ENCODE results near the gene BRD7.
"Not testable (repeated sequence)": the region's sequence is repeated elsewhere in the genome, so short reads cannot be mapped to it uniquely, and the experiment has no call there.

BRD7 gene

DNA sequence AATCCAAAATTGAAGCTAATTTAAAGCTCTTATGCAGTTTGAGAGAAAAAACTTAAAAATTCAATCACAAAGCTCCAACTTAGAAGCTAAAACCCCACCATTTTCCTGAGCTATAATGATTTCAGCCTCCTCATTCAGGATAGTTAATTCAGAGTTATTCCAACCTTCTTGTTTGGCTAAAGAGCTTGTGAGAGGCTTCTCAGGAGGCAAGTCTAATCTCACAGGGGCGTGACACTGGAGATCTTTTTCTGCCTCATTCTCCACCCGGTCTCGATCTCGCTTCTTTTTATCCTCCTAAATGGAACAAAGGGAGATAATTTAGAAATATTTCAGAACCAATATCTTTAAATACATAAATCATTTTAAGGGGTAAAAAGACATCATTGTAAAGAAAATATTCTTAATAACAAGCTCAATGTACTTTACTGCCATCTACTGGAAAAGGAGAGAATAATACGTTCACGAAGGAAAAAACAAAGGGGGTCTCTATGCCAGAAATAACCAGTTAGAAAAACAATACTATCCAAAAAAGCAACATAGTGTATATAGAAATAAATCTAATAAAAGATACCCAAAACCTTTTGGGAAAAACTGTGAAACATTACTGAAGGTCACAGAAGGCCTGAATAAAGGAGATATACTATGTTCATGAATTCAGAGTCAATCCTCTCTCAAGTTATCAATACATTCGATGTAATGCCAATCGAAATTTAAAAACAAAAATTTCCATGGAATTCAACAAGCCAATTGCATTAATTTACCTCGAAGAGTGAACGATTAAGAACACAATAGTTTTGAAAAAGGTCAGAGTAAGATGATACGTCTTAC lies 13.9 kb downstream of the BRD7 start:
- no peak for DNase-seq

DNA sequence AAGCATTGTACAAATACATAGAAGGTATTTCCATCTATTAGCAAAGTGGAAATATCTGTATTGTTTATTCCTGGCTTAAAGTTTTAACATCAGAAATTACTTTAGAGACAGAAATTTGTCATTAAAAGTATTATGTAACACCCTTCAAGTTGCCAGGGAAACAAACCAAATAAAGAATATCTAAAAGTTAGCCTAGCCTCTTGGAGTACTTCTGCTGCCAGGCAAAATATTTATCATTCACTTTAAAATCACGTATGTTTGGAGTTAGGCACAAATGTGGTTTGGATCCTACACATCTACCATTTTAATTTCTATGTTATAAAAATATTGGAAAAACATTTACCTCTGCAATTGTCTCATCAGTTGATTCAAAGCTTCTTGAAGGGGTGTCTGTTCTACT lies 14.7 kb downstream of the BRD7 start:
- DNase-seq, result no peak

DNA sequence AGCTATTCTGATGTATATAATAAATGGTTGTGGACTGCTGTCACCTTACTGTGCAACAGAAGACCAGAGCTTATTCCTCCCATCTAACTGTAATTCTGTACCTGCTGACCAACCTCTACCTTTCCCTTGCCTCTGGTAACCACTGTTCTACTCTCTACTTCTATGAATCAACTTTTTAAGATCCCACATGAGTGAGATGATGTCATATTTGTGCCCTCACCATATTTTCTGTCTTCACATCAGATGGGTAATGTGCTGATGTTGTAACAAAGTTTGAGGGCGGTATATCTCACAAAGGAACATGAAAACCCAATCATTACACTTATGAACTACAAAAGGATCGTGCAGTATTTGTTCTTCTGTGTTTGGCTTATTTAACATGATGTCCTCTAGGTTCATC lies 16.8 kb downstream of the BRD7 start:
- no peak for DNase-seq

DNA sequence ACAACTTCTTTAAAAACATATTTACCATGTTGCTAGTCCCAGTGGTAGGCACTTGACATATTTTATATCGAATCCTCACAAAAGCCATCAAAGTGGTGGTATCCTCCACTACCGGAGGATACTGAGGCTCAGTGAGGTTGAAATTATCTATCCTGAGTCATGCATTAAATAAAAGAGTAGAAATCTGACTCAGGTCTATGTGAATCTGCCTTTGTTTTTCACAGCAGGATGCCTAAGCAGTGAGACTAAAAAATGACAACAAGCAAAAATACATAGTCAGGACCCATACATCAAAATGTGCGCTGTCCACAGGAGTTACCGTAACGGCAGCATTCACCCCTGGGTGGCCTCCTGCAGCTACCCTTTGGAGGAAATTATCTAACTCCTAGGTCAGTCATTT lies 17.7 kb downstream of the BRD7 start:
- no peak for DNase-seq

DNA sequence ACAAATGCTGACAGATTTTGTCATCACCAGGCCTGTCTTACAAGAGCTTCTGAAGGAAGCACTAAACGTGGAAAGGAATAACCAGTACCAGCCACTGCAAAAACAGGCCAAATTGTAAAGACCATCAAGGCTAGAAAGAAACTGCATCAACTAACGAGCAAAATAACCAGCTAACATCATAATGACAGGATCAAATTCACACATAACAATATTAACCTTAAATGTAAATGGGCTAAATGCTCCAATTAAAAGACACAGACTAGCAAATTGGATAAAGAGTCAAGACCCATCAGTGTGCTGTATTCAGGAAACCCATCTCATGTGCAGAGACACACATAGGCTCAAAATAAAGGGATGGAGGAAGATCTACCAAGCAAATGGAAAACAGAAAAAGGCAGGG lies 23.6 kb downstream of the BRD7 start:
- not testable (repeated sequence) for DNase-seq

DNA sequence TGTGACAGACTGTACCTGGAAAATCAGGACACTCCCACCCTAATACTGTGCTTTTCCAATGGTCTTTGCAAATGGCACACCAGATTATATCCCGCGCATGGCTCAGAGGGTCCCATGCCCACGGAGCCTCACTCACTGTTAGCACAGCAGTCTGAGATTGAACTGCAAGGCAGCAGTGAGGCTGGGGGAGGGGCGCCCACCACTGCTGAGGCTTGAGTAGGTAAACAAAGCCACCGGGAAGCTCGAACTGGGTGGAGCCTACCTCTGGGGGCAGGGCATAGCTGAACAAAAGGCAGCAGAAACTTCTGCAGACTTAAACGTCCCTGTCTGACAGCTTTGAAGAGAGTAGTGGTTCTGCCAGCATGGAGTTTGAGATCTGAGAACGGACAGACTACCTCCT lies 25.2 kb downstream of the BRD7 start:
- not testable (repeated sequence) for DNase-seq

DNA sequence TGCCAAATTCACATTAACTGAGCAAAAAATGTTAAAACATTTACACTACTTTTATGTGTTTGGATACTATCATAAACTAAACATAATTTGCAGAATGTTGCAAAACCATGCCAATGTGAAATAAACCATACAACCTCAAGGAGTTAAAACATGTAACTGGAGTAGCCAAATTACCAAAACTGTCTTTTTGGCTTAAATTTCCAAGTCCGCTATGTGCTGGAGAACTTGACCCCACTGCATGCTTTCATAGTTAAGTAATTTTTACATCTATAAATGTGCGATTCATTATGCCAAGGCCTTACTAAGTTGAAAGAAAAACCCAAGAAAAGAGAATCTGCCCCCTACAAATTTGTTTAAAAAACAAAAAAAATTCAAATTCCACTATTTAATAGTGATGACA lies 28.2 kb downstream of the BRD7 start:
- DNase-seq, result no peak

DNA sequence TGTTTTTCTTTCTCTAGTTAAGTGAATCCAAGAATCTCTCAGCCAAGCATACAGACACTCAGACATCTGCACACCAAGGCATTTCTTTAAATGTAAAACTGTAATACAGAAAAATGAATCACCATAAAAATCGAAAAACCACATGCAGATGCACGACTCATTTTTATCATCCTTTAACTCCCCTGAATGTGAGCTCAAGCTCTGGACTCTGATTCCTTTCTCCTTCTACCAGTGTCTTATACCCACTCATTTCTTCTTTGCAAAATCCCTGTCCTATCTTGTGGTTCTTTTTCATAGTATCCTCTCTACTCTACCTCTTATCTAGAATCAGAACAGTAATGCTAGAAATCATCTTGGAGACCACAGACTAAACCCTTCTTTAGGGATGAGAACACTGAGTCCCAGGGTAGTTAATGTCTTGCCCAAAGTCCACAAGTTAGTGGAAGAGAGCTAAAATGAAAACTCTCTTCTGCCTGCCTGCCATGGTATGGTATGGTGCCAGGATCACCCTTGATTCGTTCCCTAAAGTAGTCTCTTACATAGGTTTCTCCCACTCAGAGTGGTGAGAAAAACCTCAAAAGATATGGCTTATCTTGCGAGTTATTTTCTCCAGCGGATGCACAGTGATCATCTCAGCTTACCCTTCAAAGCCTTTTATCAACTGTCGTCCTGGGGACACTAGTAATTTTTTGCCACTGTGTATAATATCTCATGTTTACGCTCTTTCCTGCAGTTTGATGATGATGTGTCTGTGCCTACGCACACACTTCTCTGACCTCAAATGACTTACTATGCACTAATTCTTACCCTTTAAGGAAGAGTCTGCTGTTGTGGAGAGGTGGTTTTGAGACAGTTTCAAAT lies 30.2 kb downstream of the BRD7 start:
- DNase-seq, result no peak

DNA sequence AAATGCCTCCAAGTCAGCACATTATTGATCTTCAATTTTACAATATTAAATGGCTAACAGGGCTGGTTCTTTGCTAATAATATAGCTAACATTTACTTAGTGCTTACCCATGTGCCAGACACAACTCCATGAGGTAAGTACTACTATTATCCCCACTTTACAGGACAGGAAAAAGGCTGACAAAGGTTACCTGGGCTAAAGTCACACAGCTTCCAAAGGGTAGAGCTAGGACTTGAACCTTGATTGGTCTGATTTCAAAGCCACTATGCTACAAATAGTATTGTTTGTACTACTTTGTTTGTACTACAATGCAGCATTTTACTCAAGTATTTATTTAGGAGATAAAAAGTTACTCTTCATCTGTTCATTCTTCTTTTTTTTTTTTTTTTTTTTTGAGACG lies 31.9 kb downstream of the BRD7 start:
- no peak for DNase-seq

DNA sequence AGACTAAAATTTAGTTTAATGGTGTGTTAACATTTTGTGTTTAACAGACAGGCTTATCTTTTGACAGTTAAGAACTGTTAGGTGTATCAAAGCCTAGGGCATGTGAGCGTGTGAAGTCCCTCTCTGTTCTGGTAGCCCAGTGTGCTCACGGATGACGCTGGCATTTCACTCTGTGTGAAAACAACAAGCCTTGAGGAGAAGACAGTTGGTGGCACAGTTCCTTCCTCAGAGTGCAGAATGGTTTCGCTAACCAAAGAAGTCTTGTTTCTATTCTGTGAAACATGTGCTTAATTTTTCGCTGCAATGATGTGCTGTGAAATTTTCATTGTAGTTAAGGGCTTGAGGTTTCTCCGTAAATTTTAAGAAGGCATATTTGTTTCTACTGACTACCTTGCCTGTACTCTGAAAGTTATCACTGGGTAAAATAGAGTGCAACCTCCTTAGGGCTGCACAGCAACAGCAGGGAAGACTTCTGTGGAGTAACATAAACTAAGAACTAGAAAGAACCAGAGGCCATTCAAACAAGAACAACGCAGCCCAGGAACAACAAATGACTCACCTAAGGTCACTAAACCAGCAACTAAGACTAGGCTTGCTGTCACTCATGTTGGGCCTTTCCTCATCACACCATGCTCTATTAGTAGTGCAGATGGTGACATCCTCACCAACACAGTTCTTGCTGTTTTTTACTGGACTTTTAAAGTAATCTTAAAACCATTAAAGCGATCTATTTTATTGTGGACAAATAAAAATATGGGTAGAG lies 33.4 kb downstream of the BRD7 start:
- DNase-seq, result no peak

DNA sequence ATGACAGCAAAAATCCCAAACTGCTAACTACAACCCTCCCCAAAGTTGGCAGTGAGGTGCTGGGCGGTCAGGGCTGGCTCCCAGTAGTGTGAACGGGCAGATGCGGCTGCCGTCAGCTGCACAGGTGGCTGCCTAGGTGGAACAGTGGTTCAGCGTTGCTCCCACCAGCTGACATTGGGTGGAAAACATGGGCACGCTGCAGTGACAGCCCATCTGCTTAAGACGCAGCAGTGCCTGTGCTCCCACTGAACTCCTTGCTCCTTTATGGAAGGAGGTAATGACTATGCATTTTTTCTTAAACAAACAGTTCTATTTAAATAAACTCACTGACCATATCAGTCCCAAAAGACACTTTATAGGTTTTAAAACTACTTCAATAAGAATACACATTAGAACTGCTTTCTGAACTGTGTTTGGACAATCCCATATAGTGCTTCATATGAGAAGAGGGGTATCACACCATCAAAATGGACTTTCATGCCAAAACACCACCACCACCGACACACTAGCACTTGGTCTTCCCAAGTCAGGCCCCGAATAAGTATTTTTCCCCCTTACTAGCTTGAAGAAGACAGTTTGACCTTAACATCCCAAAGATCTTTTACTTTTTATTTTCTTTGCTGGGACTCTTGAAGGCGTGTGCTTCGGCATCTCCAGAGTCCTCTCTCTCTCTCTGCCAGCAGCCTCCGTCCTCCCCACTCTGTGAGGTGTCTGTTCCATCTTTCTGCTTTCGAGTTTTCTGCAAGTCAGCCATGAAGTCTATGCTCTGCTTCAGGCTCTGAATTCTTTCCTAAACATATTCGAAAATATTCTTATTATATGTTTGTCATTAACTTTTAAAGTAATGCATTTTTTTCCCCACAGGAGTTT lies 34.4 kb downstream of the BRD7 start:
- no peak for DNase-seq

DNA sequence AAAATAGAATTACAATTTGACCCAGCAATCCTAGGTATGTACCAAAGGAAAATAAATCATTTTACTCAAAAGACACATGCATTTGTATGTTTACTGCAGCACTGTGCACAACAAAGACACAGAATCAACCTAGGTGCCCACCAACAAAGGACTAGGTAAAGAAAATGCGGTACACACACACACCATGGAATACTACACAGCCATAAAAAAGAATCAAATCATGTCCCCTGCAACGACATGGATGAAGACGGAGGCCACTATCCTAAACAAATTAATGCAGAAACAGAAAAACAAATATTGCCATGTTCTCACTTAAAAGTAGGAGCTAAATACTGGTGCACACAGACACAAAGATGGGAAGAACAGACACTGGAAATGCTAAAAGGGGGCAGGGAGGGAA lies 36.2 kb downstream of the BRD7 start:
- DNase-seq, result no peak

DNA sequence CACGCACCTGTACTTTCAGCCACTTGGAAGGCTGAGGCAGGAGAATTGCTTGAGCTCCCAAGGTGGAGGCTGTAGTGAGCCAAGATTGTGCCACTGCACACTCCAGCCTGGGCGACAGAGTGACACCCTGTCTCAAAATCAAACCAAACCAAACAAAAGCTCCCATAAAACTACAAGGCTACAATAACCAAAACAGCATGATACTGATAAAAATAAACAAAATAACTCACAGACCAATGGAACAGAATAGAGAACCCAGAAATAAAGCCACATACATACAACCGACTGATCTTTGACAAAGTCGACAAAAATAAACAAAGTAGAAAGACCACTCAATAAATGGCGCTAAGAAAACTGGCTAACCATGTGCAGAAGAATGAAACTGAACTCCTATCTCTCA lies 37.2 kb downstream of the BRD7 start:
- DNase-seq, result no peak

DNA sequence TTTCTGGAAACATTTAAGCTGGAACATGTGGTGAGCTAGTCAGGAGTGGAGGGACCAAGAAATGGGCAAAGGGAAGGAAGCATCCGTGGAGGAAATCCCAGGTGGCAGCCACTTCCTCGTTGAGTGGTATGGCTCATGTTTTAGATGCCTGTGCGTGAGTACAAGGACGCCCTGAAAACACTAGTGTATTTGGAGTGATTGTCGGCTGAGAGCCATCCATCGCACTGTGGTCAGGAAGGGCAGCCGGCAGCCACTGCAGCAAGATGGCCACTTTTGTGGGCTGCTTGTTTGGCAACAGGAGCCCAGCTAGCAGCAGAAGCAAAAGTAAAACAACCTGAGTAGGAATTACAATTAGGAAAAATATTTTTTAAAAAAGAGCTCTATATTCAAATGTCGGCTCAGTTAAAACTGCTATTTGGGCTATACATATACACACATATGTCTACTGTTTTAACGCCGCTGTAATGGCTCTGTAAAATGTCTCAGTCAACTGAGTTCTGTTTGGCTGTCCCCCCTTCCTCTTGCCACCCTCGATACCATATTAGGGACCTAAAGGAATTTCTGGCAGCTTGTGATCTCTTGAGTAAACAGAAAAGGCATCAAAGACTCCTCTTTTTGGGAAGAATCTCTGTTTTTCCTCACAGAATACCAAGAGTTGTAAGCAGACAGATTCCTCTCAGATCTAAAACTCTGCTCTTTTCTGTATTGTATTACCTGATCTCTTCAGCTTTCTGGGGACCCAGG lies 39.2 kb downstream of the BRD7 start:
- DNase-seq, result no peak

DNA sequence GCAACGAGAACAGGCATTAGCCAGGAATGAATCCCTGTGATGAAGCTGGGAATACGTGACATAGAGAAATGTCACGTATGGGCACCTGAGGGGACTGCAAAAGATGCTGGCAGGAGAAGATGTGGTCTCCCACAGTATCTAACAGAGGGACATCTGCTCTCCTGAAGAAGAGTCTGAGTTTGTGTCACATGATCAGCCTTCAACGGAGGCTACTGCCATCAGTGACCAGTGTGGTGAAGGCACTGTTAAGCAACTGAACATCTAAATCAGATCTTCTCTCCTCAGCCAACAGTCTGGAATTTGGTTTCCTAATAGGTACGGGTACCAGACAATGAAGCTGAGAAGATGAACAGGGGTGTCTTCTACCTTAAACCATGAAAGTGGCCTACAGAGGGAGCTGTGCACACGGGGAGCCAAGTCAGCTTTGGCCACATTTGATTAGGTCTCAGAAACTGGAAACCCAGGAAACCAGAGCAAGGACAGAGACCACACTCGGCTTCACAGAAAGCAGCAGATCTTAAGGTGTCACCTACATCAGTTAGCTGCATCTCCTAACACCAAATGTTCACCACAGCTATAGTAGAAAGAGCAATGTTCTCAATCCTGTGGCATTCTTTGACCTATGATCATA lies 41.8 kb downstream of the BRD7 start:
- no peak for DNase-seq

DNA sequence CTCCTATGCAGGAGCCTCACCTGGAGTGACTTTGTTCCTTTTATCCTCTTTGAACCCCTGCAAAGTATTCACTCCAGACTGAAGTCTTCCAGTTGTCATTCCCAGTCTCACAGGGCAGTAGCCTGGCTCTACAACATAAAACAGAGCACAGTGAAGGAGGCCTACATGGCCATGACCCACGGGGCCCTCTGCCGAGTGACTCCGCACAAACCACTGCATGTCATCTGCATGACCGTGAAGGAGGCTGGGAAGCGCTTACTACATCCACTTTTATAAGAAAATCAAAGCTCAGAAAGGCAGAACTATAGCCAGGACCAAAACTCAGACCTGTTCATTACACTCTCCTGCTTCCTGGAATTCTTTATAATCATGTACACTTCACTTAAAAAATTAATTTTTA lies 42.5 kb downstream of the BRD7 start:
- DNase-seq, result no peak

DNA sequence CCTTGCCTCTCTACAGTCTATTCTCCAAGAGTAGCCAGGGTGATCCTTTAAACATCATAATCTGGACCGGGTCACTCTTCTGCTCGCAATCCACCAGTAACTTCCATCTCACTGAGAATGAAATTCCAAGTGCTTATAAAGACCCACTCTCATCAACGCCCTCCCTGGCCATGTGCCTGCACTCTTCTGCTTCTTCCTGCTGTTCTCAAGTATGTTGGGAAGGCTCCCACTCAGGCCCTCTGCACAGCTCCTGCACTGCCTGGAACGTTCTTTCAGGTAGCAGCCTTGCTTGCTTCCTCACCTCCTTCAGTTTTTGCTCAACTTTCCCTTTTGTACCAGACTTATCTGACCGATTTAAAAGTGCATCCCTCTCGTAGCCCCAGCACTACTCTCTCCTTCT lies 44.4 kb downstream of the BRD7 start:
- no peak for DNase-seq

DNA sequence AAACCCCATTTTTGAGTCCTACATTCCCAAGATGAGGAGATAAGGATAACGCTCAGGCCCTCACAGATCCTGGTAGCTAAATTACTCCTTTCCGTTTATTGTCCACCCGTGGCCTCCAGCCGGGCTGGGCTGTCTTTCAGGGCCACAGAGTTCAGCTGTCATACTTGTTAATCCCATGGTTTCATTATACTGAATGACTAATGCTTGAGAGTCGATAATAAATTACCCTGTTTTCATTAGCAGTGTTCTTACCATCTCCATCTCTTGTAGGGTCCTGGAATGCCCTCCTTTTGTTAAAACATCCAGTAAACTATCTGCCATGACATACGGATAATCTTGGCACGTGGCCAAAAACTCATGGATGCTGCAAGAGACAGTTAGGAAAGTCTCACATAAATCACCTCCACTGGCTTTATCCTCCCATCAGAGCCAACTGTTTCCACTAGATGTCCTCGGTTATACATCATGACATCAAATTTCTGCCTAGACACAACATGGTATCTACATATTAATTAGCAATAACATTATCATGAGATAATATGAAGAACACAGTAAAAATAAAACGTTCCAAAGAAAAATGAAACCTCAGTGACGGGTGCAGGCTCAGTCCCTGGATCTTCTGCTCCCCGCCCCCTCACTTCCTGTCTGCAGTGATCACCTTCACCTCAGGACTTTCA lies 45.3 kb downstream of the BRD7 start:
- no peak for DNase-seq

DNA sequence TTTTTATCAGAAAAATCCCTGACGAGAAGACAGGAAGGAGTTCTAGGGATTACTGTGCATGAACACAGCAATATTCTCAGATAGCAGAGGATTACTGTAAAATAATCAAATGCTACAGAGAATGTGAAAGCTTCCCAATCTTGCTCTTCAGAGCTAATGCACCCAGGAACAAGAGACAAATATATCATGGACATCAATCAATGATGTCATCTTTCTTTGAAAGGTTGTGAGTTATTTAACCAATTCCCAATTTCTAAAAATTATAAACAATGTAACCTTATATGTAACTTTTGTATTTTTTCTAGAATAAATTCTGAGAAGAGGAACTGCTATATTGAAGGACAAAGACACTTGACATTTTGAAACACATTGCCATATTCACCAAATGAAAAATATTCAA lies 46.5 kb downstream of the BRD7 start:
- DNase-seq, result no peak

DNA sequence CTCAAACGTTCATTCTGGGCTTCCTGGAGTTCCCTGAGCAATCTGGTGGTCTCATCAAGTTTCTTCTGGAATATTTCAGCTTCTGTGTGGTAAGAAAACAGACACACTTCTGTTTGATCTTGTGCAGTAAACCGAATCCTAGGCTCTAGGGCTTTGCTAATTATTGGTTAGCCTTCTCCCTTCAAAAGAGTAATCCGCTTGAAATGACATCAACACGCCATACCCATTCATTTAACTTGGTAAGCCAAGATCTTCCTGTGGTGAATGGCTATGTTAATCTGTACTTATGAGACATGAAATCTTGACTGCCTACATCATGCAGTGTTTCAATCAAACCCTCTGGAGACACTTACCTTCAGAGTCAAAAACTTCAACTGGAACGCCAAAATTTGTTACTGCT lies 48.5 kb downstream of the BRD7 start:
- no peak for DNase-seq
